Activated CD4-positive, alpha-beta T cell treated with anti-CD3 and anti-CD28 coated beads, Interleukin-2, Interleukin-4, amounts not matched to agents 100 ng/mL and 50 ng/mL, durations not matched to agents 16 hours and 8 hours (primary cell): Measurements from ENCODE around the gene DLG4.
A peak's percentile ranks its signal among the peaks of the same experiment; 100 is the strongest.

Source experiments
- DNase-seq: peaks from one replicate; pipeline ENCODE4 v3.0.0-alpha.2; 2020; ENCODE audit warnings: low spot score

The DLG4 gene

GRCh38 chr17:7214300-7215135 lies 5.1 kb downstream of the DLG4 start:
- peak; percentile 99 for DNase-seq

GRCh38 chr17:7213895-7214299 lies 5.7 kb downstream of the DLG4 start:
- DNase-seq = peak; percentile 50

- DNase-seq = no peak
Observed at GRCh38 chr17:7211491-7212273, 8.0 kb downstream of the DLG4 start.

DNA sequence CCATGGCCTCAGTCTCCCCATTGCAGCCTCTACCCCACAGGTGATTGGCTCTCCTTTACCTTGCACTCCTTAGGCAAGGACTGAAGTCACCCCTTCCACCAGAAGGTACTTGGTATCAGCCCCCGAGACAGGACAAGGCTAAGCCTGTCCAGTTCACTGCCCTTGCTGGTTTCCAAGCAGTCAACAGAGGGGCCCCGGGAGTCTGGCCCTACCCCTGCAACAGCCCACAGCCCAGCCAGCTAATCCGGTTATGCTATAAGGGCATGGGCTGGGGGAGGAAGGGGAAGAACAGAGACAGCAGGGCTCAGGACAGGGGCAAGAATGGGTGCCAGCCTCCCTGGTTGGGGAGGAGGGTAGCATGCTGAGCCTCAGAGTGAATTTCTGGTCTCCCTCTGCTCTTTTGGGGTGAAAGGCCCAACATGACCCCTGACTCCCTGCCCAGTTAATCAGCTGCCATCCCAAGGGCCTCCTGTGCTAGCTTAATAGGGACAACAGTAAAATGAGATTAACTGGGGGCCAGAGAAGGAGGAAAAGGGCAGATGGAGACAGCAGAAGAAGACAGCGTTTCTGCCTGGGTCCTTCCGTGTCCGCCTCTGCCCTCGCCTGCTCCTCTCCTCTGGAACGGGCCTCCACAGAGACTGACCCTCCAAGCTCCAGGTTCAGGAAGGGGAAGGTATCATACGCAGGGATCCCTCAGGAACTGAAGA lies 10.7 kb downstream of the DLG4 start:
- no peak for DNase-seq

- DNase-seq = no peak
Observed at GRCh38 chr17:7208027-7208571, 11.5 kb downstream of the DLG4 start.

- DNase-seq = no peak
Observed at GRCh38 chr17:7207120-7208001, 12.3 kb downstream of the DLG4 start.

DNA sequence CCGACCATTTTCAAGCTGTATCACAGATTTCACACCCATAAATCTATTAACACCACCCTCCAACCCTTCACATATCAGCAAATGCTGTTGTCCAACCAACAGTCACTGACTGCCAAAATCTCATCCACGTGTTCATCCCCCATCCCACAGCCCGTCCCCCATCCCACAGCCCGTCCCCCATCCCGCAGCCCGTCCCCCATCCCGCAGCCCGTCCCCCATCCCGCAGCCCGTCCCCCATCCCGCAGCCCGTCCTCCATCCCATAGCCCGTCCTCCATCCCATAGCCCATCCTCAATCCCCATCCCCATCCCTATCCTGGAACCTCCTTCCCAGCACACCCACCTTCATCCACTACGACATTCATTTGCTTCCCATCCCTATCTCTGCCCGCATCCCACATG lies 14.1 kb downstream of the DLG4 start:
- DNase-seq = no peak

DNA sequence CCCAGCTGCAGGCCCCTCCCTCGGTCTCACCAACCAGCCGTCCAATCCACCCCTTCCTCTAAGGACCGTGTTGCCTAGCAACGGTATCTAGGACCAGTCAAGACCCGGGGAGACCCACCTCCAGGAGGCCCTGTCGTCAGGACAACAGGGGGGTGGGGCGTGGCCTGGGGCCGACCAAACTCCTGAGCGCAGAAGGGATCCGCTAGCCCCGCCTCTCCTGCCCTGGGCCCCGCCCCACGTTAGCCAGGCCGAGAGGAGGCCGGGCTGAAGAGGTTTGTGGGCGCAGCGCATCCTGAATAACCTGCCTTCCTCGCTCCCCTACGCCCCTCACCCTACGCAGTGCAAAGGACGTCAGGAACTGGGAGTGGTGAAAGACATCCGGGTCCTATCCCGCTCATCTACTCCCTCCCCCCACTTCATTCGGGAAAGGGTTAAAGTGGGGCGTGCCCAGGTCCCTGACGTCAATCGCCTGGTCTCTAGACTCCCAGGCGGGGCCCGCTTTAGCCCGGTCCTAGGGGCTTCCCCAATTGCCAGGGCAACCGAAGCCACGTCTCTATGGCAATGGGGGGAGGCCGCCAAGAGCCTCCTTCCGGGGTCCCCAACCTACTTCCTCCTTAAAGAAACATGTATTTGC lies 14.7 kb downstream of the DLG4 start:
- DNase-seq = peak; percentile 91

DNA sequence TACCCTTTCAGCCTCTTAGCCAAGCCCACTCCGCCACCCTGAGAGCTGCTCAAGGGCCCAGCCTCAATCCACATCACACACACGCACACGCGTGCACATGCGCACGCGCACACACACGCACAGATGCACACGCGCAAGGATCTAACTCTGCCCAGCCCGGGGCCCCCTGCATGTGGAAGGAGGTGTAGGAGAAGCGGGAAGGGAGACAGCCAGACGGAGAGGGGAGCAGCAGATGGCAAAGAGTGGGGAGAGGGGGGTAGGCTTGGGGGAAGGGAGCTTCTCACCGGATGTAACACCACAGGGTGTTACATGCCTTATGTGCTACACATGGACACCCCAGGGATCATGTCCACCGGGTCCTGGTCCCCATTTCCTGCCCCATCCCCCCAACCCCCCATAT lies 15.3 kb downstream of the DLG4 start:
- DNase-seq = no peak

DNA sequence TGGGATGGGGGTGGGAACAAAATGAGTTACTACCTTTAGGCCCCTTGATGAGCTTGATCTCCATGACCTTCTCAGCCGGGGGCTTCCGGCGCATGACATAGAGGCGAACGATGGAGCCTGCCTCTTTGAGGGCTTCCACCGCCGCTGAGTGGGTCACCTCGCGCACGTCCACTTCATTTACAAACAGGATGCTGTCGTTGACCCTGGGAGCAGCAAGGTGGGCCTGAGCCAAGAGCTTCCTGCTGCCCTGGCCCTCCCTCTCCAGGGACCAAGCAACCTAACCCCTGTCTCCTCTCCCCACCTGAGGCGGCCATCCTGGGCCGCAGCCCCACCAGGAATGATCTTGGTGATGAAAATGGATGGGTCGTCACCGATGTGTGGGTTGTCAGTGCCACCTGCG lies 16.2 kb downstream of the DLG4 start:
- DNase-seq = no peak

- DNase-seq = no peak
Observed at GRCh38 chr17:7196651-7197401, 22.8 kb downstream of the DLG4 start.

DNA sequence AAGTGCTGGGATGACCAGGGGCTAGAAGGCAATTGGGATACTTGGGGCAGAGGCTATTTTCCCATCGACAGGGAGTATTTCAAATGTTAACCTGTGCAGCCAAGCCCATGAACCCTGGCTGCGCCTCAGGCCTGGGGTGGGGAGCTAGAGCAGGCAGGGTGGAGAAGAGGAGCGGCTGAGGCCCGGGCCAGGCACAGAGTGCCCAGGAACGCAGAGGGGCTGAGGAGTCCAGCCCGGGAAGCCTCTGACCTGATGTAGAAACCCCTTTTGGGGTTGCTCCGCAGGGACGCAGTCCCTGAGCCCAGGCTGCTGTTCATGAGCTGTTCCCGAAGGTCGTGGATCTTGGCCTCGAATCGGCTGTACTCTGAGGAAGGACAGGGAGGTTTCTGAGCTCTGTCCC lies 23.7 kb downstream of the DLG4 start:
- no peak for DNase-seq

DNA sequence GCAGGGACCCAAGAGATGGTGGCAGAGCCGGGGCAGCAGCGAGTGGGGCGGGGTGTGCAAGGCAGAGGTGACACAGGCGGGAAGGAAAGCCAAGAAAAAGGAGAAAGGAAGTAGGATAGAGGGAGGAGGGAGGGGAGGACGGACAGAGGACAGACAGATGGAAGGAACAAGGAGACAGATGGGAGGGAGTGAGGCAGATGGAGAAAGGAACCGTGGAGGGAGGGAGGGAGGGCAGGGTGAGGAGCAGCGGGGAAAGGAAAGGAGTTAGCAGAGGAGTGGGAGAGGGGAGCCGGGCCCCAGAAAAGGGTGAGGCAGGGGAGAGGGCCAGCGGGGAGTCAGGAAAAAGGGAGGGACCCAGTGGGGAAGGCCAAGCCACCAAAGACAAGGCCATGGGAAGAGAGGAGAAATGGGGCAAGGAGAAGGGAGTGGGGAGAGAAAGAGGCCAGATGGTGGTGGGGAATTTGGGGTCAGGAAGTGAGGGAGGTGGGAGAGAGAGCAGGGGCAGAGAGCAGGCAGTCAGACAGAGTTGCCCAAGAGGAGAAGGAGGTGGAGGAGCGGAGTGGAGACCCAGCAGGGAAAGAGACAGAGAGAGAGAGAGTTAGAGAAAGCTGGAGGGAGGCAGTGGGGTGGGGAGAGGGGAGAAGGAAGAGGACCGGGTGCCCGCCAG lies 27.2 kb downstream of the DLG4 start:
- DNase-seq = no peak

DNA sequence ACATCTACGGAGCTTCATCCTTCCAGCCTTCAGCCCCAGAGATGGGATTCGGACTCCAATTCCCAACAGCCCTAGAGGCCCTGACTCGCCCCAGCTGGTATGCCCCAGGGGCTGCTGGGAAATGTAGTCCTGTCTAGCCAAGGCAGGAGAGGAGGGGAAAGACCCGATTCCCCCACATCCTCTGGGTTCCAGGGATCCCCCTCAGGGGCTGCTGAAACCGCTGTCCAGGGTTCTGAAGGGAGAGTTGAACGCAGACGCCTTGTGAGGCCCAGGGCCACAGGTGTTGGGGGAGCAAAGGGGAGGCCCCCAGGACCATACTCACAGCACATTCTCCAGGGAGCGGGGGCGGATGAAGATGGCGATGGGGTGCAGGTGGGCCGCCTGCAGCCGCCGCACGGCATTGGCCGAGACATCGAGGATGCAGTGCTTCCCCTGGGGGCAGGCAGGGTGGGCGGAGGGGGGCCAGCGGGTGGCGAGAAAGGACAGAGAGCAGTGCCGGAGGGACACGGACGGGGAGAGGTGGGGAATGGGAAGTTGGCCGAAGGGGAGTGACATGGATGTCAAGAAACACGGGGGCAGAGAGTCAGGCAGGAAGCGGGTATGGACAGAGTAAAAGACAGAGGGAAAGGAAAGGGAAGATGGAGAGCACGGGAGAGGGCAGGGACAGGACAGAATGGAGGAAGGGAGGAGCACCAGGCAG lies 27.9 kb downstream of the DLG4 start:
- DNase-seq = peak; percentile 34

DNA sequence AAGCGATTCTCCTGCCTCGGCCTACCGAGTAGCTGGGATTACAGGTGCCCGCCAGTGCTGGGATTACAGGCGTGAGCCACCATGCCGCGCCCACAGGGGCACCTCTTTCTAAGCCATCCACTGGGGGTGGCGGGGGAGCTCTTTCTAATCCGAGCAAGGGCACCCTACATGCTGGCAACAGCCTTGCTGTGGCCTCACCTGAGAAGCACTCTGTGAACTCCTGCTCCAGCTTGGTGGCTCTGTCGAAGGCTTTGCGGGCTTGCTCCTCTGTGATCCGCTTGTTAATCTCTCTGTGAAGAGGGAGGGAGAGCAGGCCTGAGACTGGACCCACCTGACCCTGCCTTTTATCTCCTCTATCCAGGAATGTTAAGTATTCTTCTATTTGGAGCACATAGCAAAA lies 28.6 kb downstream of the DLG4 start:
- DNase-seq = no peak

DNA sequence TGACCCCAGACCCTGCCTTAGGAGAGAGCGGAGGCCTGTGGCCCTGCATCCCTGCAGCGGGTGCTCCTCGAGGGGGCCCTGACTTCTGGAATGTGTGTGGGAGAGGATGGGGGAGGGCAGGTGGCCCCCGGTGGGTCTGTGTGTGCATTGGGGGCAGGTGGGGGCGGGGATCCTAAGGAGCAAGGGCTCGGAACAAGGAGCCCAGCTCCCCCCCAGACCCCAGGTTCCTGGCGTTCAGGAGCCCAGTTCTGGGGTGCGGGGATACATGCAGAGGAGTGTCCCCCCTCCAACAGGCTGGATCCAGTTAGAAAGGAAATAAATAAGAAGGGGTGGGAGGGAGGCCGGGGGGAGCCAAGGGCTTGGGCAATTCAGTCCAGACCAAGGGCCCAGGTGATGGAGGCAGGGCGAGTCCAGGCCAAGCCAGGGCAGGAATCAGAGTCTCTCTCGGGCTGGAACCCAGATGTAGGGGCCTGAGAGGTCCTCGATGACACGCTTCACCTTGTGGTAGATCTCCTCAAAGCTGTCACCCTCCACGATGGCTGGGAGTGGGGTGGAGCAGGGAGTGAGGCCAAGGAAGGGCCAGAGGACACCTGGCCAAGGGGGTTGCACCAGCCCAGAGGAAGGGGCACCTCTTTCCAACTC lies 29.2 kb downstream of the DLG4 start:
- DNase-seq = no peak

DNA sequence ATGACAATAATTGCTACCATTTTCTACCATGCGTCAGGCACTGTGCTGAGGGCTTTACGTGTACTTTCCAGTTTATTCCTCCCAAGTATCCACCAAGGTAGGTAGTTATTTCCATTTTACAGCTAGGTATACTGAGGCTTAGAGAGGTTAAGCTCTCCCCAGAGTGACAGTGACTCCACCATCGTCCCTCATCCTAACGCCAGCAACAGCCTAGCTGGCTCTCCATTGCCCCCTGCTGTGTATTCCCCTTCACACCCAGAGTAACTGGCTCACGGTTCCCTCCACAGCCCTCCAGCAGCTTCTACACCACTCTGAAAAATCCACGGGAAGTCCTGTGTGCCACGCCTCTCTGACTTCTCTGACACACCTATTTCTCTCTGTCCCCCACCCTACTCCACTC lies 33.4 kb downstream of the DLG4 start:
- DNase-seq = peak; percentile 9

GRCh38 chr17:7184647-7185046 lies 35.0 kb downstream of the DLG4 start:
- DNase-seq = no peak

GRCh38 chr17:7184091-7184488 lies 35.5 kb downstream of the DLG4 start:
- DNase-seq = no peak
